Body of pancreas (tissue), 4 donors: ENCODE results near the gene ERG.

ENCODE experiments used
- CTCF ChIP-seq, 7 experiments: fragments of 450-650 bp in 4 of 7; fragments of 200-600 bp in 3 of 7; sonication (generic) in 3 of 7; IDR thresholded peaks; one replicate each; pipeline ENCODE4 v1.5.1; 2016 to 2019; ENCODE audit warnings: antibody characterized with exemption in 7 of 7
- POLR2A ChIP-seq, 3 donors: fragments of 450-650 bp; IDR thresholded peaks; one replicate each; pipeline ENCODE4 v1.6.1; 2016; ENCODE audit warnings: antibody characterized with exemption in 3 of 3, mild to moderate bottlenecking in 2 of 3

GRCh38 chr21:38355353-38355752 lies 142.9 kb downstream of the ERG start:
- TF ChIP-seq POLR2A (IDR thresholded peaks at IDR 0.05) = no peak
- no peak for TF ChIP-seq CTCF (IDR thresholded peaks at IDR 0.05)
